Hepatocyte (in vitro differentiated cells): ENCODE results near the gene NFKBIA.

Source experiments
- CTCF ChIP-seq: fragments of 200-600 bp; sonication (generic); IDR thresholded peaks from 2 replicates; pipeline ENCODE4 v1.5.1; 2016; ENCODE audit warnings: antibody characterized with exemption, mild to moderate bottlenecking; ENCODE audit not compliant: poor library complexity
- EZH2 ChIP-seq: fragments of 200-600 bp; sonication (generic); IDR thresholded peaks from 2 replicates; pipeline ENCODE4 v1.6.1; 2016; ENCODE audit warnings: antibody characterized with exemption, mild to moderate bottlenecking, borderline replicate concordance

GRCh38 chr14:35387219-35387618 lies 17.3 kb downstream of the NFKBIA start:
- no peak for TF ChIP-seq CTCF
- TF ChIP-seq EZH2 = no peak
